ENCODE results near the gene ITGB3BP.

GRCh38 chr1:63497577-63497976 is 25.4 kb downstream of the ITGB3BP start:
- no peak for TF ChIP-seq CTCF (IDR thresholded peaks at IDR 0.05)
- TF ChIP-seq POLR2A (IDR thresholded peaks at IDR 0.05) = no peak

Measured in Peyer's patch (tissue), 4 donors.